Right lobe of liver (tissue), 4 donors: Measurements from ENCODE around the gene PRR11.

Source experiments
- CTCF ChIP-seq, 4 donors: fragments of 200-600 bp in 3 of 4; fragments of 450-650 bp in 1 of 4; IDR thresholded peaks; one replicate each; pipeline versions ENCODE4 v1.5.1 to v1.8.0; 2016 to 2022; ENCODE audit warnings: antibody characterized with exemption in 4 of 4, mild to moderate bottlenecking in 2 of 4
- POLR2A ChIP-seq: fragments of 450-650 bp; IDR thresholded peaks from one replicate; pipeline ENCODE4 v1.6.1; 2017; ENCODE audit warnings: antibody characterized with exemption, mild to moderate bottlenecking
- donor health status: DM: no; HTN: no; CAD: no.
- donor health status: DM: no; HTN: no; CAD: no.
- donor health status: DM: no; HTN: yes; CAD: no.

GRCh38 chr17:59131131-59131530, 24.4 kb upstream of the PRR11 start:
- TF ChIP-seq CTCF (IDR thresholded peaks at IDR 0.05) (no peak), POLR2A (no peak)
